Tibial nerve (tissue), 4 donors: ENCODE results near the gene ICAM5. TPM values are rescaled to one million over a fixed set of nuclear protein-coding genes. Genes with fewer than 3 reads are reported as not detected.

Source experiments
- DNase-seq, 2 donors: peaks; one replicate each; pipeline ENCODE4 v3.0.0-alpha.2; 2019; ENCODE audit warnings: low spot score in 2 of 2
- H3K27ac ChIP-seq, 4 donors: fragments of 200-600 bp; sonication (generic) in 3 of 4; one replicate each; pipeline ENCODE4 v1.5.1; 2017 to 2019; ENCODE audit warnings: mild to moderate bottlenecking in 1 of 4
- H3K27me3 ChIP-seq, 2 donors: fragments of 200-600 bp; sonication (generic) in 1 of 2; one replicate each; pipeline versions ENCODE4 v1.5.1 to v1.6.0; 2017 to 2019
- H3K36me3 ChIP-seq, 3 donors: fragments of 200-600 bp; sonication (generic); one replicate each; pipeline ENCODE4 v1.5.1; 2018 to 2019
- H3K4me1 ChIP-seq, 4 donors: fragments of 200-600 bp; sonication (generic) in 3 of 4; one replicate each; pipeline ENCODE4 v1.5.1; 2017 to 2019
- H3K4me3 ChIP-seq, 4 donors: fragments of 200-600 bp; sonication (generic) in 3 of 4; one replicate each; pipeline ENCODE4 v1.5.1; 2017 to 2019; ENCODE audit warnings: mild to moderate bottlenecking in 1 of 4, moderate library complexity in 1 of 4
- H3K9me3 ChIP-seq, 4 donors: fragments of 200-600 bp; sonication (generic) in 3 of 4; one replicate each; pipeline ENCODE4 v1.5.1; 2017 to 2019
- EP300 ChIP-seq, 2 donors: sonication (generic); formaldehyde crosslinking; IDR thresholded peaks; one replicate each; pipeline ENCODE4 v1.6.1; 2017; ENCODE audit warnings: antibody characterized with exemption in 2 of 2, mild to moderate bottlenecking in 1 of 2
- POLR2A ChIP-seq, 2 donors: fragments of 450-650 bp; IDR thresholded peaks; one replicate each; pipeline ENCODE4 v1.6.1; 2017; ENCODE audit warnings: antibody characterized with exemption in 2 of 2, mild to moderate bottlenecking in 2 of 2, moderate library complexity in 2 of 2
- WGBS, 2 donors: methylation state at CpG; one replicate each; pipeline ENCODE4 v1.1.5; 2018; 5-methylcytosine and 5-hydroxymethylcytosine counted together
- total RNA-seq, 4 donors: library from RNA; depleted of rRNA; stranded (reverse); fragments of >200 nt; gene quantifications; one replicate each; pipeline ENCODE4 v1.1.0, GENCODE V29; 2016
- TF ChIP-seq, protein P1 (sequence below), 5 experiments: fragments of 200-600 bp in 3 of 5; fragments of 450-650 bp in 2 of 5; sonication (generic) in 3 of 5; IDR thresholded peaks; one replicate each; pipeline ENCODE4 v1.5.1; 2016 to 2019; ENCODE audit warnings: antibody characterized with exemption in 5 of 5, mild to moderate bottlenecking in 3 of 5, moderate library complexity in 2 of 5

ICAM5 gene
- total RNA-seq, 4 donors from 2014 or later: 0.21 to 2.7 (median 0.93) TPM

DNA sequence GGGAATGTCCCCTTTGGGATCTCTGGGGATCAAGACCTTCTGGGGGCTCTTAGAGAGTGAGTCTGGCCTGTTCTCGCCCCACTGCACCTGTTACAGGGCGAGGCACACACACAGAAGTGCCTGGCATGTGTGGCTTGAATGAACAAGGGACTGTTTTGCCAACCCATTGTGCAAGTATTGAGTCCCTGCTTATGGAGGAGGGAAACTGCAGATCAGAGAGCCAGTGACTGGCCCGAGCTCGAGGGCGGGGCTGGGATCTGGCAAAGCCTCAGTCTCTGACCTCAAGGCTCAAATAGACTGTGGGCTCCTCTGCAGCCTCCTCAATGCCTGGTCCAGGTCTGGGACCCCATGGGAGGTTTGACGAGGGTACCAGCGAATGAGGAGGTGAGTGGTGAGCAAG lies 38.0 kb downstream of the ICAM5 start:
- H3K4me1 ChIP-seq: peaks cover 0 to 14% (median 10%) of the 10 kb centered on the region in 4 donors
- no peak for DNase-seq
- H3K36me3 ChIP-seq: peaks cover 3 to 81% (median 34%) of the 10 kb centered on the region in 3 donors
- no peak overlapping the region for H3K4me3 ChIP-seq
- TF ChIP-seq, protein P1, sequence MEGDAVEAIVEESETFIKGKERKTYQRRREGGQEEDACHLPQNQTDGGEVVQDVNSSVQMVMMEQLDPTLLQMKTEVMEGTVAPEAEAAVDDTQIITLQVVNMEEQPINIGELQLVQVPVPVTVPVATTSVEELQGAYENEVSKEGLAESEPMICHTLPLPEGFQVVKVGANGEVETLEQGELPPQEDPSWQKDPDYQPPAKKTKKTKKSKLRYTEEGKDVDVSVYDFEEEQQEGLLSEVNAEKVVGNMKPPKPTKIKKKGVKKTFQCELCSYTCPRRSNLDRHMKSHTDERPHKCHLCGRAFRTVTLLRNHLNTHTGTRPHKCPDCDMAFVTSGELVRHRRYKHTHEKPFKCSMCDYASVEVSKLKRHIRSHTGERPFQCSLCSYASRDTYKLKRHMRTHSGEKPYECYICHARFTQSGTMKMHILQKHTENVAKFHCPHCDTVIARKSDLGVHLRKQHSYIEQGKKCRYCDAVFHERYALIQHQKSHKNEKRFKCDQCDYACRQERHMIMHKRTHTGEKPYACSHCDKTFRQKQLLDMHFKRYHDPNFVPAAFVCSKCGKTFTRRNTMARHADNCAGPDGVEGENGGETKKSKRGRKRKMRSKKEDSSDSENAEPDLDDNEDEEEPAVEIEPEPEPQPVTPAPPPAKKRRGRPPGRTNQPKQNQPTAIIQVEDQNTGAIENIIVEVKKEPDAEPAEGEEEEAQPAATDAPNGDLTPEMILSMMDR (IDR thresholded peaks at IDR 0.05): no peak
- TF ChIP-seq EP300 (IDR thresholded peaks at IDR 0.05) (no peak), POLR2A (IDR thresholded peaks at IDR 0.05) (no peak)
- no peak overlapping the region for H3K27ac ChIP-seq
- 88 to 94% methylated on average over 7 of the region's 7 CpGs for WGBS, 2 donors
- H3K9me3 ChIP-seq: no peaks in the 10 kb centered on the region
- no peaks in the 10 kb centered on the region for H3K27me3 ChIP-seq

DNA sequence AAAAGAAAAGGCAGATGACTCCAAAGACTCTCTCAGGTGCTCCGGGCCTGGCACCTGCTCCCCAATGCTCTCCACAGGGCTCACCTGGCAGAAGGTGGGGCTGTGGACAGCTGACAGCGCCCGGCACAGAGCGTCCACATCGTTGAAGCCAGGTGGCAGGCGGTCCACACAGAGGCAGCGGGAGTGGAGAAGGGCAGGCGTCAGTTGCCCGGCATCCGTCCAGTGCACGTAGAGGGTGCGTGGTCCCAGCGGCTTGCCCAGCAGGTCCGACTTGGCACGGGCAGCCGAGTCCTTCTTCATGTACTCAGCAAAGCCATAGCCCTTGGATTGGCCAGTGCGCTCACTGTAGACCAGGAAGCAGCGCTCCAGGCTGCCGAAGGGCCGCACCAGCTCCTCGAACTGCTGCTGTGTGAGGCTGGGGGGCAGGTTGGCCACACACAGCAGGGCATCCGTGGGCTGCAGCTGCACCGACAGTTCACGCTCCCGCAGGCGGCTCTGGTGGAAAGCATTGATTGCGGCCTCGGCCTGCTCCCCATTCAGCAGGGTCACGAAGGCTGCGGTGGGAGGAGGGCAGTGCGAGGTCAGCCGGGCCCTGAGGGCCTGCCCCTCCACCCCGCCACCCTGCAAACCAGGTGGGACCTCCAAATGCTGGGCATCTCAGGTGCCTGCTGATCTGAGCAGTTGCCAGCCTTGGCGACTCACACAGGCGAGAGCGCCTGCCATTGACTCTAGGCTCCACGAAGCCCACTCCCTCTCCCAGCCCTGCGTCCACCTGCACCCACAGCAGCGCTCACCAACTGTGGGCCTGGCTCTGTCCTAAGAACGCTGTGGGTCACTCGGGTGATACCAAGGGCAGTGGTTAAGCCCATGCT lies 39.0 kb downstream of the ICAM5 start:
- Histone ChIP-seq H3K4me3 (no peak overlapping the region), H3K9me3 (no peaks in the 10 kb centered on the region), H3K27me3 (no peaks in the 10 kb centered on the region), H3K36me3 (peaks cover 3 to 71% (median 28%) of the 10 kb centered on the region in 3 donors), H3K27ac (no peak overlapping the region), H3K4me1 (peaks cover 0 to 17% (median 10%) of the 10 kb centered on the region in 4 donors)
- no peak for DNase-seq
- WGBS, 2 donors: 91 to 93% methylated on average over 21 to 34 of the region's 41 CpGs
- TF ChIP-seq, protein P1 (IDR thresholded peaks at IDR 0.05): no peak
- TF ChIP-seq EP300 (IDR thresholded peaks at IDR 0.05) (no peak), POLR2A (IDR thresholded peaks at IDR 0.05) (no peak)

DNA sequence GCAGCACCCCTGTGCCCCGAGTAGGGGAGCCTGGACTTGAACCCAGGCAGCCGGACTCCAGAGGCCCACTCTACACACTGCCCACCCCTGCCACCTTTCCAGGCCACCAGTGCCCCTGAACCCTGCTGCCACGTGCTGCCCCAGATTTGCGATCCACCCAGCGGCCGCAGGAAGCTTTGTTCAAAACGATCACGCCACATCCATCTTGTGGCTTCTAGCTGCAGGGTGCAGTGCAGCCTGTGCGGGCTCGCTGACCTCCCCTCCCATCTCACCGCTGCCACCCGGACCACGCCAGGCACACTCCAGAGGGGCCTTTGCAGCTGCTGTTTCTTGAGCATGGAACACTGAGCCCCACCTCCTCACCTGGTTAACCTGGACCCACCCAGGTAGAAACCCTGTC lies 39.8 kb downstream of the ICAM5 start:
- H3K27ac ChIP-seq: no peak overlapping the region
- TF ChIP-seq, protein P1 (IDR thresholded peaks at IDR 0.05): no peak
- no peak for TF ChIP-seq EP300 (IDR thresholded peaks at IDR 0.05)
- no peak for TF ChIP-seq POLR2A (IDR thresholded peaks at IDR 0.05)
- H3K36me3 ChIP-seq: peaks cover 3 to 64% (median 28%) of the 10 kb centered on the region in 3 donors
- WGBS, 2 donors: 92 to 97% methylated on average over 13 of the region's 13 CpGs
- H3K4me3 ChIP-seq: no peak overlapping the region
- no peaks in the 10 kb centered on the region for H3K27me3 ChIP-seq
- no peak for DNase-seq
- H3K4me1 ChIP-seq: peaks cover 0 to 23% (median 13%) of the 10 kb centered on the region in 4 donors
- H3K9me3 ChIP-seq: no peaks in the 10 kb centered on the region

DNA sequence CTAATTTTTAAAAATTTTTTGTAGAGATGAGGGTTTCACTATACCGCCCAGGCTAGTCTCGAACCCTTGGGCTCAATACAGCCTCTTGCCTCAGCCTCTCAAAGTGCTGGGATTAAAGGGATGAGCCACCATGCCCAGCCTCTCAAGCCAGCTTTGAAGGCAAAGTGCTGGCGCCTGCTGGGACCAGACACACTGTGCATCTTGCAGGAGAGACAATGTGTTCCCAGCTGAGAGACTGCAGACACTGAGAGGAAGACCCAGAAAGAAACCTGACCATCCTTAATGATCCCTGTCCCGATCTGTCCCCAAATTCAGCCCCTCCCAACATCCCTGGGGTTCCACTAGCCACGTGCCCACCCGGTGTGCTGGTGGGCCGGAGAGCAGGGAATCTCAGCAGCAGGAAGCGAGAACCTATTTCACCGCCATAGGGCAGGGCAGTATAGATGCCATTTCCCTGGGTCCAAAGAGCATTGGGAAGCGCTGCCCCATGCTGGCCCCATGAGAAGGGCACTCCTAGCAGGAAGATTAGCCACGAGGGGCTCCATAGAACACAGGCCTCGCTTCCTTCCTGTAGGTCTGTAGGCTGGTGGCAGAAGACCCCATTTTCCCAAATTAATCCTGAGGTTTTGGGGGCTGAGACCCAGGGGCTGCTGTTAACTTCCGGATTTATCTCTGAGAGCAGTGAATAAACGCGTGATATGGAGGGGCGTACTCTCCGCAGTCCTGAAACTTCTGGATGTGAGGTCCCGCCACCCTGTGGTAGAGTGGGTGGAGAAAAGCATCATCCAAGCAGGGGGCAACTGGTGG lies 42.6 kb downstream of the ICAM5 start:
- no peaks in the 10 kb centered on the region for H3K27me3 ChIP-seq
- DNase-seq: no peak
- peaks cover 3 to 36% (median 12%) of the 10 kb centered on the region in 3 donors for H3K36me3 ChIP-seq
- H3K4me1 ChIP-seq: peaks cover 0 to 32% (median 13%) of the 10 kb centered on the region in 4 donors
- H3K9me3 ChIP-seq: no peaks in the 10 kb centered on the region
- WGBS, 2 donors: 31% methylated on average over 17 to 18 of the region's 18 CpGs
- no peak for TF ChIP-seq EP300 (IDR thresholded peaks at IDR 0.05)
- TF ChIP-seq POLR2A (IDR thresholded peaks at IDR 0.05): no peak
- TF ChIP-seq, protein P1 (IDR thresholded peaks at IDR 0.05): no peak
- peak overlapping the region; percentile 80 to 99 (median 94) for H3K27ac ChIP-seq
- peak overlapping the region; percentile 69 to 92 (median 91) for H3K4me3 ChIP-seq
